Measurements from ENCODE around the gene STKLD1.
"Not testable (repeated sequence)": the region's sequence is repeated elsewhere in the genome, so short reads cannot be mapped to it uniquely, and the experiment has no call there.

Gene STKLD1

GRCh38 chr9:133382507-133383141 lies 6.5 kb downstream of the STKLD1 start:
- DNase-seq (ENCODE audit: low read depth in 1 of 2, low spot score in 1 of 2), result no peak

- no peak for DNase-seq (ENCODE audit: low read depth in 1 of 2, low spot score in 1 of 2)
These were observed 7.3 kb downstream of the STKLD1 start for GRCh38 chr9:133383438-133383837.

GRCh38 chr9:133384736-133385321 lies 8.7 kb downstream of the STKLD1 start:
- DNase-seq (ENCODE audit: low read depth in 1 of 2, low spot score in 1 of 2), result no peak

- DNase-seq (ENCODE audit: low read depth in 1 of 2, low spot score in 1 of 2), result no peak
These were observed 9.3 kb downstream of the STKLD1 start for GRCh38 chr9:133385452-133385851.

- no peak for DNase-seq (ENCODE audit: low read depth in 1 of 2, low spot score in 1 of 2)
These were observed 10.2 kb downstream of the STKLD1 start for GRCh38 chr9:133386338-133386737.

GRCh38 chr9:133387680-133388079 lies 11.5 kb downstream of the STKLD1 start:
- DNase-seq (ENCODE audit: low read depth in 1 of 2, low spot score in 1 of 2), result no peak

DNA sequence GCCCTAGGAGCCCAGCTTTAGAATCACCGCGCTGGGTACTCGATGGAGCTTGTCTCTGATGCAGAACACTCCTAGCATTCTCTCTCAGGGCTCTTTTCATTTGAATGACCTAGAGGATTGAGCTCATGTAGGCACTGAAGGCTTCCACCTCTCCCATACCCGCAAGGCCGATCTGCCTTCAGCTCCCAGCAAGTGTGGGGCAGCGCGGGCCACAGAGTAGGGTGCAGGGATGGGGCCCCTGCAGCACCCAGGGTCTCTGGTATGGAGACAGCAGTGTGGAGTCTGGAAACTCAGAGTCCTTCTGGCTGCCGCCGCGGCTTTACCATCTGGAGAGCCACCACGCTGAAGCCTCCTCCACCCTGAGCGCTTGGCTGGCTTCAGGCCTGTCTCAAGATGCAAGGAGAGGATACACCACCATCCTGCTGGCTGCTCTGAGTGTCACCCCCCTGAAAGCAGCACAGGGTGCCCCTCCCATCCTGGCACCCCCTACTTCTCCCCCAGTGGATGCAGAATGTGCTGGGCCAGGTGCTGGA lies 12.9 kb downstream of the STKLD1 start:
- DNase-seq (ENCODE audit: low read depth in 1 of 2, low spot score in 1 of 2), result no peak

GRCh38 chr9:133389562-133389961 lies 13.4 kb downstream of the STKLD1 start:
- no peak for DNase-seq (ENCODE audit: low read depth in 1 of 2, low spot score in 1 of 2)

DNA sequence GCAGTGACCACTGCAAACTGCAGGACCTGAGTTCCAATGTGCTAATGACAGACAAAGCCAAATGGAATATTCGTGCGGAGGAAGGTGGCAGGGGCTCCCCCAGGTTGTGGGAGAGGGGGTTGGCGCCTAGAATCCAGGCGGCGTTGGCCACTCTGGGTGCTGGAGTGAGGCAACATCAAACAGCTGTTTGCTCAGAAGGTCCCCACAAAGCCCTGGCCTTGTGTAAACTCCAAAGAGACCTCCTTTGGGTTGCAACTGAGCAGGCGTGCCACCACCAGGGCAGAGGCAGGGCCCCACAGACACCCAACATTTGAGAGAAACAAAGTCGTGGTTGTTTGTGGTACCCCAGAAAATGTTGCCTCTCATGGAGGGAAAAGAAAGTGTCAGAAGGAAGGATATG lies 14.5 kb downstream of the STKLD1 start:
- no peak for DNase-seq (ENCODE audit: low read depth in 1 of 2, low spot score in 1 of 2)

DNA sequence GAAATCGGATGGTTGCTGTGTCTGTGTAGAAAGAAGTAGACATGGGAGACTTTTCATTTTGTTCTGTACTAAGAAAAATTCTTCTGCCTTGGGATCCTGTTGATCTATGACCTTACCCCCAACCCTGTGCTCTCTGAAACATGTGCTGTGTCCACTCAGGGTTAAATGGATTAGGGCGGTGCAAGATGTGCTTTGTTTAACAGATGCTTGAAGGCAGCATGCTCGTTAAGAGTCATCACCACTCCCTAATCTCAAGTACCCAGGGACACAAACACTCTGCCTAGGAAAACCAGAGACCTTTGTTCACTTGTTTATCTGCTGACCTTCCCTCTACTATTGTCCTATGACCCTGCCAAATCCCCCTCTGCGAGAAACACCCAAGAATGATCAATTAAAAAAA lies 15.3 kb downstream of the STKLD1 start:
- DNase-seq (ENCODE audit: low read depth in 1 of 2, low spot score in 1 of 2), result not testable (repeated sequence)

- DNase-seq (ENCODE audit: low read depth in 1 of 2, low spot score in 1 of 2), result not testable (repeated sequence)
These were observed 16.1 kb downstream of the STKLD1 start for GRCh38 chr9:133392308-133392707.

- no peak for DNase-seq (ENCODE audit: low read depth in 1 of 2, low spot score in 1 of 2)
These were observed 17.2 kb downstream of the STKLD1 start for GRCh38 chr9:133393399-133393798.

DNA sequence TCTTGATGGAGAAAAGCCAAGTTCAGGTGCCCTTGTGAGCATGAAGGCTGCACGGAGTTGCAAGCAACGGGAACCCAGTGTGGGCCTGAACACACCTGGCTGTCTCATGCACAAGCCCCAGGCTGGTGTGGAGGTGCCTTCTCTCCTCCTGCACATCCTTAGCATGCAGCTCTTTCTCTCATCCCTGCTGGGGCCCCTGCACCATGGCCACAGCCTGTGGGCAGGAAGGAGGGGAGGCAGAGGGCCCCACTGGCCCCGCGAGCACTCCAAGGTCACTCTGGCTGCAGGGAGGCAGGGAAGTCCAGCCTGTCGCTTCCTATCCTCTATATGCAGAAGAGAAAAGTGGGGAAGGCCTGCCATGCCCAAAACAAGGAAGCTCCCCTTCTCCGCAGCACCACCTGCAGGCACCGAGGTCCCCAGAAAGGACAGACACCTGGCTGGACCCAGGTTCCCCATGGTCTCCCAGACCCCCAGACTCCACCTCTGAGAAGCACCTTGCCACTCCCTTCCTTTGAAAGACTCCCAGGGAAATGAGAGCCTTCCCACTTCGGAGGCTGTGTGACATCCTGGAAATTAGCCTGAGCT lies 18.6 kb downstream of the STKLD1 start:
- no peak for DNase-seq (ENCODE audit: low read depth in 1 of 2, low spot score in 1 of 2)

DNA sequence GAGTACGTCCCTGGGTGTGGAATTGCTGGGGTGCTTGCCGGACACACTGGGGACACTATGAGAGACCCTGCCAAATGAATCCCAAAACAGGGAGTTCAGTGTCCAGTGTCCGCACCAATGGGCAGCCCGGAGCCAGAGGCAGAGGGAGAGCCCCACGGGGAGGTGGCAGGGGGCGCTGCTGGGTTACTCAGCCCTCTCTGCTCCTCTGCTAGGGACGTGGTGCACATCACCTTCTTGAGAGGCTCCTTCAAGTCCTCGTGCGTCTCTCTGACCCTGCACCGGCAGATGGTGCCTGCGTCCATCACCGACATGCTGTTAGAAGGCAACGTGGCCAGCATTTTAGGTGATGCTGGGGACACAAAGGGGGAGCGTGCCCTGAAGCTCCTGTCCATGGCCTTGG lies 20.8 kb downstream of the STKLD1 start:
- no peak for DNase-seq (ENCODE audit: low read depth in 1 of 2, low spot score in 1 of 2)

DNA sequence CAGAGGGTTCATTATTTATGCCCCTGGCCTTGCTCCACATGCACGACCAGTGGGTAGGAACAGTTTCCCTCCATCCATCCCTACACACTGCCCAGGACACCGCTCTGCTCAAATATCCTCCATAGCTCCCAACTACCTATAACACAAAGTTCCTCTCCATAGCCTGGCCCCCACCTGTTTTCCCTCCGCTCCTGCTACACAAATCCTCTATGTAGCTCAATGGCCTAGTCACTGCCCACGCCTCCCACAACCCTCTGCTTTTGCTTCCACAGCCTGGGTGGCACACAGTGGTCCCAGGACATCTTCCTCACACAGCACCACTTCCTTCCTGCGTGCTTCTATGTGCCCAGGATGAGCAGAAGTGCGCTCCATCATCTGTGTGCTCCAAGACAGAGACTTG lies 21.2 kb downstream of the STKLD1 start:
- DNase-seq (ENCODE audit: low read depth in 1 of 2, low spot score in 1 of 2), result no peak

DNA sequence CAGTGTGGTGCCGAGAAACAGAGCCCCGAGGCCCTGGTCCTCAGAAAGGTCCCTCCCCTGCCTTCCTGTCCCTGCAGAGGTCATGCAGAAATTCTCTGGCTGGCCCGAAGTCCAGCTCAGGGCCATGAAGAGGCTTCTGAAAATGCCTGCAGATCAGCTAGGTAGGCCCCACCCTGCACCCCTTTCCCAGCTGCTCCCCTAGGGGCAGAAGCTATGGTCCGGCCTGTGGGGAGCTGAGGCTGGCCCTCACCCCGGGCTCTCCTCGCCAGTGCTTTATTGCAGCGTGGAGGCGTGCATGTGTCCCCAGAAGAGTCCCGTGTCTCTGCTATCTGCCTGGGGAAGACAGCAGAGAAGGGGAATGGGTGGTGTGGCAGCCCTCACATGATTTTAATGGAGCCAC lies 21.7 kb downstream of the STKLD1 start:
- no peak for DNase-seq (ENCODE audit: low read depth in 1 of 2, low spot score in 1 of 2)

- no peak for DNase-seq (ENCODE audit: low read depth in 1 of 2, low spot score in 1 of 2)
These were observed 24.1 kb downstream of the STKLD1 start for GRCh38 chr9:133400292-133400691.

DNA sequence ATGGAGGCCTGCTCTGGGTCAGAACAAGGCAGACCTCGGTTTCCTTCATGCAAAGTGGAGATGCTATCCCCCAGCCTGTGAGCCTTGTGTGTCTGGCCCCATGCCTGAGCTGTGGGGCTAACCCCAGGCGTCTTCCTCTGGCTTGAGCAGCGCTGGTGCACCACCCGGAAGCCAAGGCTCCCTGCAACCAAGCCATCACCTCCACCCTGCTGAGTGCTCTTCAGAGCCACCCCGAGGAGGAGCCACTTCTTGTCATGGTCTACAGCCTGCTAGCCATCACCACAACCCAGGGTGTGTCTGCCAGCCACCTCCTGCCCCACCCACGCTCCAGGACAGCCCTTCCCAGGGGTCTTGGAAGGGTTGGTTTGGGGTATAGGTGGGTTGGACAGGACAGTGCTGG lies 25.4 kb downstream of the STKLD1 start:
- no peak for DNase-seq (ENCODE audit: low read depth in 1 of 2, low spot score in 1 of 2)

DNA sequence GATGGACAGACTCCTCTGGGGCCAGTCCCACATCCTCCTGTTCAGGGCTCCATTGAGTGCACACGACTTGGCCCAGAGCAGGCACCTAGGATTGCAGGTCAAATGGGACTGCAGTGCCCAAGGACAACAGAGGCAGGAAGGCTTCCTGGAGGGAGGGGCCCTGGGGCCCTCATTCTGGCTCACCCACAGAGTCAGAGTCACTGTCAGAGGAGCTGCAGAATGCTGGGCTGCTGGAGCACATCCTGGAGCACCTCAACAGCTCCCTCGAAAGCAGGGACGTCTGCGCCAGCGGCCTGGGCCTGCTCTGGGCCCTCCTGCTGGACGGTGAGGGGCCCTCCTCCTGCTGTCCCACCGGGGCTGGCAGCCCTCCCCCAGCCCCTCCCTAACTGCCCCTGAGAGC lies 26.5 kb downstream of the STKLD1 start:
- no peak for DNase-seq (ENCODE audit: low read depth in 1 of 2, low spot score in 1 of 2)

DNA sequence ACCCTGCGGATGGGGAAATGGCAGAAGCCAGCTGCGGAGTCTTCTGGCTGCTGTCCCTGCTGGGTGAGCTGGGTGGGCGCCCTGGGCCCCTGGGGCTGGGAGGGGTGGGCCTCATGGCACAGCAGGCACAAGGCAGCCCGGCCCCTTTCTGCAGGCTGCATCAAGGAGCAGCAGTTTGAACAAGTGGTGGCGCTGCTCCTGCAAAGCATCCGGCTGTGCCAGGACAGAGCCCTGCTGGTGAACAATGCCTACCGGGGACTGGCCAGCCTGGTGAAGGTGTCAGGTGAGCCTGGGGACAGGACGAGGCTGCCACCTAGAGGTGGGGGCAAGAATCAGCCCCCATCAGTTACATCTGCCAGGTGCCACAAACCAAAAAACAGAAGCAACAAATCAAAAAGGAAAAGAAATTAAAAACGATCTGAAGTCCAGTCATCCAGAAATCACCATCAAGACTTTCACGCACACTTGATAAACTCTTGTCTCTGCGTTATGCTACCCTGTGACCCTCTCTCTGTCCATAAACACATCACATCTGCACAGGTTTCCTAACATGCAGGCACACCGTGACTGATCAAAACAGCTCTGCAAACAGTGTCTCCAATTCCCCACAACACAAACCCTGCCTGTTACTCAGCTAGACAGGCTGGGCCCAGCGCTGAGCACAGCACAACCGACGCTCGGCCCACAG lies 27.7 kb downstream of the STKLD1 start:
- DNase-seq (ENCODE audit: low read depth in 1 of 2, low spot score in 1 of 2), result peak; percentile 37 to 49

DNA sequence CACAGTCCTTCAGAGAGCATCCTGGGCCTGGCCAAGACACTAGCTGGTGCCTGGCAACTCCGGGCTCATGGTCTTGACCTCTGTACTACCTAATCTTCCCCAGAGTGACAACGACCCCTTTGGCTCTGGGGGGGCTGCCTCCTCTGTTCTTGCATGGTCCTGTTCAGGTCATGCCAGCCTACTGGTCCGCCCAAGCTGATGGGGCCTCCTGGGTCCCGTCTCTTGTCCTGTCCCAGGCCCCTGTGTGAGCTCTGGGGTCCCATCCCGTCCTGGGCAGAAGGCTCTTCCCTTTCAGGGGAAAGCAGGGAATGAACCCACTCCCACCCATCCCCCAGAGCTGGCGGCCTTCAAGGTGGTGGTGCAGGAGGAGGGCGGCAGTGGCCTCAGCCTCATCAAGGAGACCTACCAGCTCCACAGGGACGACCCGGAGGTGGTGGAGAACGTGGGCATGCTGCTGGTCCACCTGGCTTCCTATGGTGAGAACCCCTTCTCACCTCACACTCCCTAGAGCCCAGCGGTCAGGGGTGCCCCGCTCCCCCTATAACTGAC lies 28.4 kb downstream of the STKLD1 start:
- no peak for DNase-seq (ENCODE audit: low read depth in 1 of 2, low spot score in 1 of 2)
